ENCODE results near the gene MAPKBP1.

GRCh38 chr15:41756198-41756597 lies 18.1 kb upstream of the MAPKBP1 start:
- TF ChIP-seq CTCF (IDR thresholded peaks at IDR 0.05 in 4 of 5, conservative IDR thresholded peaks at IDR 0.05 in 1 of 5) (no peak), POLR2A (IDR thresholded peaks at IDR 0.05) (no peak)
